ENCODE measurements around the gene GPR156.
"Not testable (repeated sequence)": the region's sequence is repeated elsewhere in the genome, so short reads cannot be mapped to it uniquely, and the experiment has no call there.

GPR156 gene

GRCh38 chr3:120275618-120276017 is 9.4 kb downstream of the GPR156 start:
- DNase-seq (ENCODE audit: insufficient read length, low spot score) (no peak), FAIRE-seq (no peak)

- FAIRE-seq (no peak), DNase-seq (ENCODE audit: insufficient read length, low spot score) (no peak)
Measured at GRCh38 chr3:120274739-120275167, 10.3 kb downstream of the GPR156 start.

GRCh38 chr3:120272286-120272685 is 12.7 kb downstream of the GPR156 start:
- no peak for DNase-seq (ENCODE audit: insufficient read length, low spot score)
- no peak for FAIRE-seq

- DNase-seq (ENCODE audit: insufficient read length, low spot score) = no peak
- no peak for FAIRE-seq
Measured at GRCh38 chr3:120265989-120266388, 19.0 kb downstream of the GPR156 start.

GRCh38 chr3:120264963-120265362 is 20.1 kb downstream of the GPR156 start:
- FAIRE-seq = no peak
- DNase-seq (ENCODE audit: insufficient read length, low spot score) = no peak

GRCh38 chr3:120263792-120264191 is 21.2 kb downstream of the GPR156 start:
- FAIRE-seq = no peak

GRCh38 chr3:120258009-120258408 is 27.0 kb downstream of the GPR156 start:
- FAIRE-seq (no peak), DNase-seq (ENCODE audit: insufficient read length, low spot score) (no peak)

More at GRCh38 chr3:120263792-120264191, 21.2 kb downstream of the GPR156 start:
- DNase-seq (ENCODE audit: insufficient read length, low spot score) = no peak

- DNase-seq (ENCODE audit: insufficient read length, low spot score) (no peak), FAIRE-seq (no peak)
Measured at GRCh38 chr3:120245386-120245785, 39.6 kb downstream of the GPR156 start.

- FAIRE-seq (no peak), DNase-seq (ENCODE audit: insufficient read length, low spot score) (no peak)
Measured at GRCh38 chr3:120244834-120245225, 40.2 kb downstream of the GPR156 start.

GRCh38 chr3:120239644-120240043 is 45.4 kb downstream of the GPR156 start:
- DNase-seq (ENCODE audit: insufficient read length, low spot score) (no peak), FAIRE-seq (no peak)

- DNase-seq (ENCODE audit: insufficient read length, low spot score) (no peak), FAIRE-seq (no peak)
Measured at GRCh38 chr3:120227710-120228347, 57.2 kb downstream of the GPR156 start.

GRCh38 chr3:120224237-120224636 is 60.8 kb downstream of the GPR156 start:
- DNase-seq (ENCODE audit: insufficient read length, low spot score) (no peak), FAIRE-seq (no peak)

GRCh38 chr3:120218981-120219380 is 66.0 kb downstream of the GPR156 start:
- no peak for FAIRE-seq
- no peak for DNase-seq (ENCODE audit: insufficient read length, low spot score)

- FAIRE-seq; DNase-seq (ENCODE audit: insufficient read length, low spot score): not testable (repeated sequence)
Measured at GRCh38 chr3:120216633-120217032, 68.4 kb downstream of the GPR156 start.

GRCh38 chr3:120214176-120214575 is 70.8 kb downstream of the GPR156 start:
- no peak for DNase-seq (ENCODE audit: insufficient read length, low spot score)
- FAIRE-seq = no peak

GRCh38 chr3:120212505-120212904 is 72.5 kb downstream of the GPR156 start:
- no peak for DNase-seq (ENCODE audit: insufficient read length, low spot score)
- no peak for FAIRE-seq

GRCh38 chr3:120209425-120209824 is 75.6 kb downstream of the GPR156 start:
- DNase-seq (ENCODE audit: insufficient read length, low spot score) (no peak), FAIRE-seq (no peak)

- FAIRE-seq (no peak), DNase-seq (ENCODE audit: insufficient read length, low spot score) (no peak)
Measured at GRCh38 chr3:120204338-120204737, 80.7 kb downstream of the GPR156 start.

GRCh38 chr3:120203621-120204020 is 81.4 kb downstream of the GPR156 start:
- FAIRE-seq (no peak), DNase-seq (ENCODE audit: insufficient read length, low spot score) (no peak)

GRCh38 chr3:120203016-120203415 is 82.0 kb downstream of the GPR156 start:
- FAIRE-seq (no peak), DNase-seq (ENCODE audit: insufficient read length, low spot score) (peak; percentile 65)

GRCh38 chr3:120202363-120202762 is 82.7 kb downstream of the GPR156 start:
- no peak for FAIRE-seq
- no peak for DNase-seq (ENCODE audit: insufficient read length, low spot score)

GRCh38 chr3:120200493-120201235 is 84.4 kb downstream of the GPR156 start:
- FAIRE-seq (peak; percentile 26), DNase-seq (ENCODE audit: insufficient read length, low spot score) (no peak)
